Motor neuron (in vitro differentiated cells): ENCODE measurements around the gene ABCC5. TPM values are rescaled to one million over a fixed set of nuclear protein-coding genes. Genes with fewer than 3 reads are reported as not detected.
"Not testable (repeated sequence)": the region's sequence is repeated elsewhere in the genome, so short reads cannot be mapped to it uniquely, and the experiment has no call there.

ENCODE experiments used
- ATAC-seq, 8 experiments: fragments of 200-7000 bp; cut with Tn5 transposase; replicated peaks in 6 of 8; 2 replicates each; pipeline ENCODE4 v1.8.0; 2021; ENCODE audit warnings: mild to moderate bottlenecking in 8 of 8, moderate library complexity in 8 of 8
- H3K27ac ChIP-seq, 2 donors: fragments of 250-450 bp; sonication (Bioruptor Pico); 2 replicates each; pipeline ENCODE4 v1.9.0; 2021; ENCODE audit warnings: antibody characterized with exemption in 2 of 2, mild to moderate bottlenecking in 2 of 2, moderate library complexity in 1 of 2
- H3K4me1 ChIP-seq, 2 donors: fragments of 250-450 bp; sonication (Bioruptor Pico); replicated peaks in 1 of 2; 2 replicates each; pipeline ENCODE4 v1.6.1; 2021; ENCODE audit warnings: antibody characterized with exemption in 2 of 2, mild to moderate bottlenecking in 2 of 2, moderate library complexity in 1 of 2
- H3K4me3 ChIP-seq, 5 donors: fragments of 250-450 bp; sonication (Bioruptor Pico); 2 replicates each; pipeline ENCODE4 v1.9.0; 2021; ENCODE audit warnings: antibody characterized with exemption in 5 of 5, mild to moderate bottlenecking in 5 of 5, moderate library complexity in 4 of 5
- WGBS, 10 experiments: fragments of 450-650 bp; shearing (Covaris generic); methylation state at CpG; one replicate each; pipeline ENCODE4 v1.0.0; 2022; 5-methylcytosine and 5-hydroxymethylcytosine counted together
- in situ Hi-C, 9 experiments: fragments of 400-800 bp; cut with MboI; loops; one replicate each; pipeline ENCODE4 v1.15.0; 2021; ENCODE audit warnings: low sequenced_read_pairs in 9 of 9, low pct_unique_long_range_greater_than_20kb in 2 of 9; ENCODE audit not compliant: unreplicated experiment in 9 of 9
- total RNA-seq, 8 experiments: library from RNA; unstranded; fragments of 300-600 nt; gene quantifications; 2 replicates each; pipeline versions ENCODE4 v1.2.3 to v1.2.4, GENCODE V29; 2022

ABCC5 gene
- total RNA-seq, 8 experiments from 2014 or later: 25.7 to 93.7 (median 36.4) TPM

DNA sequence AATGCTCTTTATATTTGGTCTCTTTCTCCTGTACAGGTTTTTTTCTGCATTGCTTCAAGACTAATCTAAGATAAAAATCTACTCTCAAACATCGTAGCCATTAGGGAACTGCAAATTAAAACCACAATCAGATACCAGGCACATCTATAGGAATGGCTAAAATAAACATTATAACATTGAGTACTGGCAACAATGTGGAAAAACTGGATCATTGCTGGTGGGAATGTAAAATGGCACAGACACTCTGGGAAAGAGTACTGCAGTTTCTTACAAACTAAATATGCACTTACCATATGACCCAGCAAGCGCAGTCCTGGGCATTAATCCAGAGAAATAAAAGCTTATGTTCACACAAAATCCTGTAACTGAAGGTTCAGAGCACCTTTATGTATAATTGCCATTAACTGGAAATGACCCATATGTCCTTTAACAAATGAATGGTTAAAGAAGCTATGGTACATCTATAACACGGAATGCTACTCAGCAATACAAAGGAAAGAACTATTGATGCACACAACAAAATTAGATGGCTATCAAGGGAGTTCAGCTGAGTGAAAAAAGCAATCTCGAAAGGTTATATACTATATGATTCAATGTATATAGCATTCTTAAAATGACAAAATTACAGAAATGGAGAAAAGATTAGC, 6.3 kb downstream of the ABCC5 start:
- no peak for ATAC-seq
- 55 to 94% (median 67%) methylated on average over 2 to 4 of the region's 4 CpGs; no CpG with 5 or more reads in 3 of the 10 experiments for WGBS, 10 experiments
- Histone ChIP-seq H3K4me1 (peaks cover 0 to 13% of the 10 kb centered on the region in 2 donors), H3K27ac (no peak overlapping the region), H3K4me3 (no peak overlapping the region)
- in situ Hi-C loops: loop anchor here in 1 of 9 experiments (25.0 kb wide), 1 partner anchor 276 kb away; the partner anchor contains the start of genes ECE2 and PSMD2

DNA sequence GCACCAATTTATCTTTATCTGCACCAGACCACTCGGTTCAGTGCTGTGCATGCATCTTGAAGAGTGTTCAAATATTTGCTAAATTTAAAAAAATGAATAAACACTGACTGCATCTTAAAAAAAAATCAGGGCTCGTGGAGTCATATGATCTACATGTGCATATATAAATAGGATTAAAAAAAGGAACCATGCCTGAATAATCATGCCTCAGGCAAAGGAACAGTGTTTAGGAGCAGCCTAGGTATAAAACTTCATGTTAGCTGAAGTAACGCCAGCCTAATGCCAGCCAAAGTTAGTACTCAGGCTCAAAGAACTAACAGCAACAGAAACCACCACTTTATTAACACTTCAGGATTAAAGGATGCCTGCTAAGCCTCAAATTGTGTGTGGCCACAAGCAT, 9.5 kb downstream of the ABCC5 start:
- ATAC-seq: peak in 3 of 8 experiments; percentile 59 to 83 (median 81)
- Histone ChIP-seq H3K27ac (no peak overlapping the region), H3K4me3 (no peak overlapping the region), H3K4me1 (peaks cover 0 to 2% of the 10 kb centered on the region in 2 donors)
- in situ Hi-C loops: loop anchor here in 1 of 9 experiments (25.0 kb wide), 1 partner anchor 279 kb away; the partner anchor contains the start of genes ECE2 and PSMD2
- 0 to 86% (median 31%) methylated on average over 2 to 3 of the region's 3 CpGs; no CpG with 5 or more reads in 1 of the 10 experiments for WGBS, 10 experiments

- in situ Hi-C loops: loop anchor here in 1 of 9 experiments (25.0 kb wide), 1 partner anchor 280 kb away; the partner anchor contains the start of genes ECE2 and PSMD2
- H3K4me3 ChIP-seq, H3K4me1 ChIP-seq, H3K27ac ChIP-seq: not testable (repeated sequence)
- WGBS, 10 experiments: 71 to 100% (median 96%) methylated on average over 1 to 6 of the region's 11 CpGs; no CpG with 5 or more reads in 3 of the 10 experiments
- ATAC-seq: peak in 2 of 8 experiments; percentile 6 to 27
Observed at GRCh38 chr3:184007143-184007813, 10.4 kb downstream of the ABCC5 start.

- WGBS, 10 experiments: 6 to 89% (median 75%) methylated on average over 1 to 11 of the region's 11 CpGs
- Histone ChIP-seq H3K4me1 (peaks cover 0 to 2% of the 10 kb centered on the region in 2 donors), H3K4me3 (no peak overlapping the region), H3K27ac (no peak overlapping the region)
- in situ Hi-C loops: loop anchor here in 1 of 9 experiments (25.0 kb wide), 1 partner anchor 281 kb away; the partner anchor contains the start of genes ECE2 and PSMD2
- ATAC-seq: peak; percentile 14 to 80 (median 46)
Observed at GRCh38 chr3:184005941-184006507, 11.7 kb downstream of the ABCC5 start.

DNA sequence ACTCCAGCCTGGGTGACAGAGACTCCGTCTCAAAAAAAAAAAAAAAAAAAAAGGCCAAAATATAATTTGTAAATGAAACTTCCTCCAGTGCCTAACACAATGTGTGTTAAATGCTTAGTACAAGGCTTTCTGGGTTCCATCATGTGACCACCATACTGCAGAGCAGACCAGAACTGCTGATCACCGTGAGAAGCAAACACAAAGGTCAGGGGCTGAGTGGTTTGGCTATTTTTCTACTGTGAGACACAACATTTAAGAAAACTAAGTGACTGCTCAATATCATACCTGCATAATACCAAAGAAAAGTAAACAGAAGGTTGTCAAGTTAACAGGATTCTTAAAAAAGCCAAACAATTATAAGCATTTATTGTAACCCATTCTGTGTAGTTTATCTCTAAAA, 13.2 kb downstream of the ABCC5 start:
- Histone ChIP-seq H3K27ac (no peak overlapping the region), H3K4me3 (no peak overlapping the region), H3K4me1 (peaks cover 0 to 2% of the 10 kb centered on the region in 2 donors)
- whole genome bisulfite sequencing, 10 experiments: 71 to 100% (median 96%) methylated on average over 1 to 2 of the region's 2 CpGs; no CpG with 5 or more reads in 4 of the 10 experiments
- in situ Hi-C loops: loop anchor here in 1 of 9 experiments (25.0 kb wide), 1 partner anchor 283 kb away; the partner anchor contains the start of genes ECE2 and PSMD2
- ATAC-seq: no peak

DNA sequence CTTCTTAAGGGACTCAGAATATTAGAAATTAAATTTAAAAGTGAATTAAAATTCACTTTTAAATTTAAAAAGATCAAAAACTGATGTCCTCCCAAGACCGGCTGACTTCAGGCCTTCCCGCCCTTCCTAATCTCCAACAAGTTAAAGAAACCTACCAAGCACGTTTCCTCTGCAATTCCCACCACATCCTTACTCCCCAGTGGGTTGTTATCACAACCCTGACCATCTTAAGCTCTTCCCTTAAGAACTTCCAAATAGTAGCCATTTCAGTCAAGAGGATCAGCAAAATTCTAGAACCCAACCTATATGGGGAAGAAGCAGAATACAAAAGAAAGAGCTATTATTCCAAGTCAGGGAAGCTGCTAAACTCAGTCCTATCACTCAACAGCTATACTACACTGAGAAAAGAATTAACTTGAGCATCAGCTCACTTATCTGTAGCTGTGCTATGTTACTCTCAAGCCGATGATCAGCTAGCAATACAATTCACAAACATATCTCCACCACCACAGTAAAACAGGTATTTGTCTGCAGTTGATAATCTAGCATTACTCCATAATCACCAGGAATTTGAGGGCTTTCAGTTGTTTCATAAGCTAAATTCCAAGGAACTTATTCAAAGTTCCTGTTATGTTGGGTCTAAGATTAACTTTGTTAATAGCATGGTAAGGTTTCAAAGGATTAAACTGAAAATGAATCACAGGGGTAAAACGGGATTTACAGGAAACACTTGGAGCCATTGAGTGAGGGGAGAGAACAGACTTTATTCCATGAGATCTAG, 14.3 kb downstream of the ABCC5 start:
- H3K27ac ChIP-seq: no peak overlapping the region
- in situ Hi-C loops: loop anchor here in 1 of 9 experiments (25.0 kb wide), 1 partner anchor 284 kb away; the partner anchor contains the start of genes ECE2 and PSMD2
- 81 to 100% (median 91%) methylated on average over 1 to 5 of the region's 5 CpGs for WGBS, 10 experiments
- H3K4me3 ChIP-seq: no peak overlapping the region
- H3K4me1 ChIP-seq: peaks cover 0 to 2% of the 10 kb centered on the region in 2 donors
- no peak for ATAC-seq

DNA sequence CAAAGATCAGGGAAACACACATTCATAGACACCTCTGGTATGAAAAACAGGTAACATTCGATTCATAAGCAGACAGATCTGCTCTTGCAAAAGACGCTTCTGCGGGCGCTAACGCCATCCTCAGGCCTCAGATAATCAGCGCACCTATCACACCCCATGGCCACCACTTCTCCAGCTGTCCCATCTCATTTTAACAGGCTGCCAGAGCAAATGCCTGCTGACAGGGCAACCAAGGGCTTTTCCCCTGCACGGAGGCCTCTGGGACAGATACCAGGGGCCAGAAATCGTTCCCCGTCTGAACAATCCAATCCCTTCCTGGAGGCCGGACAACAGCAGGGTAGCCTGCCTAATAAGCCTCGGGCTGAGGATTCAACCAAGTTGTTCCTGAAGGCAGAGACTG, 15.2 kb downstream of the ABCC5 start:
- Histone ChIP-seq H3K27ac (no peak overlapping the region), H3K4me1 (peaks cover 0 to 2% of the 10 kb centered on the region in 2 donors), H3K4me3 (no peak overlapping the region)
- in situ Hi-C loops: loop anchor here in 1 of 9 experiments (25.0 kb wide), 1 partner anchor 285 kb away; the partner anchor contains the start of genes ECE2 and PSMD2
- ATAC-seq: no peak
- 97 to 100% (median 100%) methylated on average over 1 to 11 of the region's 11 CpGs; no CpG with 5 or more reads in 5 of the 10 experiments for WGBS, 10 experiments

- no peak for ATAC-seq
- WGBS, 10 experiments: 20 to 100% (median 80%) methylated on average over 1 to 3 of the region's 3 CpGs; no CpG with 5 or more reads in 5 of the 10 experiments
Observed at GRCh38 chr3:184001761-184002160, 15.9 kb downstream of the ABCC5 start.

GRCh38 chr3:183991403-183991802, 26.3 kb downstream of the ABCC5 start:
- ATAC-seq: no peak
- 50 to 100% (median 69%) methylated on average over 3 to 5 of the region's 5 CpGs; no CpG with 5 or more reads in 1 of the 10 experiments for WGBS, 10 experiments
- Histone ChIP-seq H3K4me3 (no peak overlapping the region), H3K27ac (no peak overlapping the region), H3K4me1 (no peaks in the 10 kb centered on the region)
- in situ Hi-C loops: no loop called here

More at GRCh38 chr3:184001761-184002160, 15.9 kb downstream of the ABCC5 start:
- H3K27ac ChIP-seq: no peak overlapping the region
- no peak overlapping the region for H3K4me3 ChIP-seq
- in situ Hi-C loops: loop anchor here in 1 of 9 experiments (25.0 kb wide), 1 partner anchor 286 kb away; the partner anchor contains the start of genes ECE2 and PSMD2
- H3K4me1 ChIP-seq: peaks cover 0 to 2% of the 10 kb centered on the region in 2 donors

DNA sequence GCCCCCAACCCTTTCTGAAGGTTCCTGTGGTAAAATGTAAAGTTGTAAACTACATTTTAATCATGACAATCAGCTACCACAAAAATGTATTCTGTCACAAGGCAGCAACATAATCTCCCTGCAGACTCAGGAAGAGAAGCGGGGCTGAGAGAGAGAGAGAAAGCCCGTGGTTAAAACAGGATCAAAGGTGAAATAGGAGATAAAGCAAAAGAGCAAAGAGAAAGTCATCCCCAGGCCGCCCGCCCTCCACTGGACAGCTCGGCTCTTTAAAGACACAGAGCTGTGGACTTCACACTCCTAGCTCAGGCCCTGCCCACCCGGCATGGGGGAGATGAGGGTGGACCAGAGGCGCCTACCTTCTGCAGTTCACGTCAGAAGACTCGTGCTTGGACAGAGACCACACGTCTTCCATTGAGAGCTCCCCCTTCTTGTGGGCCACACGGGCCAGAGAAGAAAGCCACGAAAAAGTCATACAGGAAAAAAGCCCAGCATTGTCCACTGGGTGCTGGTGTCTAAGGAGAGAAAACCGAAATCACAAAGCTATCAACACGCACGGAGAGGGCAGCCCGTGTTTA, 29.4 kb downstream of the ABCC5 start:
- ATAC-seq: no peak
- Histone ChIP-seq H3K4me3 (no peak overlapping the region), H3K27ac (no peak overlapping the region), H3K4me1 (no peaks in the 10 kb centered on the region)
- 80 to 100% (median 89%) methylated on average over 2 to 12 of the region's 16 CpGs; no CpG with 5 or more reads in 4 of the 10 experiments for WGBS, 10 experiments
- in situ Hi-C loops: no loop called here

DNA sequence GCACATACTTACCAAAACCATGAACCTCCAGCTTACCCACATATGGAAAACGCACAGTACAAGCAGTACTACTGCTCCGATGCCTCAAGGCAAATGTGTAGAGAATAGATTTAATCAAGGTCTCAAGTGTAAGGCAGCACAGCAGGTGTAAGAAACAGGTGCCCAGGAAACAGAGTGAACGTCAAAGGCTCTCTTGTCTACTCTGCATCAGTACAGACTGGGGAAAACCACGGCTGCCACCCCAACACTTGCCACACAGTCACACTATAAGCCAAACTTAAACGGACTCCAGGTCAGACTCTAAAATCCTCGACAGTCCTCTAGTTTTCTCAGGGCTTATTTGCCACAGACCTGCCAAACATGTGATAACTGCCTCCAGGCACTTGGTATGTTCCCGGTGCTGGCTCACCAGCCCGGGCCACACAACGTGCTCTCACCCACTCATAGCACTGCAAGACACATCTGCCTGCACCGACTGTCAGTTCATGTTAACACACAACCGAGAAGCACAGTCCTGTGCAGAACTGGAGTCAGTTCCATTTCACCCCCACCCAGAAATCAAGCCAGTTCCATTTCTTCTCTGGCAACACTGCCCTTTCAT, 30.6 kb downstream of the ABCC5 start:
- no peak for ATAC-seq
- Histone ChIP-seq H3K4me1 (peaks cover 0 to 10% of the 10 kb centered on the region in 2 donors), H3K27ac (no peak overlapping the region), H3K4me3 (no peak overlapping the region)
- WGBS, 10 experiments: 77 to 100% (median 93%) methylated on average over 2 to 10 of the region's 11 CpGs; no CpG with 5 or more reads in 1 of the 10 experiments
- in situ Hi-C loops: no loop called here
